Spleen (tissue), 11 donors: ENCODE data around the gene OR52H1. TPM values are rescaled to one million over a fixed set of nuclear protein-coding genes. Genes with fewer than 3 reads are reported as not detected.

Source experiments
- DNase-seq: peaks from one replicate; pipeline ENCODE4 v3.0.0-alpha.2; 2020
- H3K27ac ChIP-seq, 8 donors: fragments of 200-600 bp; sonication (generic) in 7 of 8; 1 replicate in 4 of 8; 2 replicates in 4 of 8; pipeline versions ENCODE4 v1.5.0 to v1.8.0; 2016 to 2021; ENCODE audit warnings: inconsistent platforms in 4 of 8, mild to moderate bottlenecking in 4 of 8, moderate library complexity in 1 of 8
- H3K27me3 ChIP-seq, 7 donors: fragments of 200-600 bp; sonication (generic) in 6 of 7; replicated peaks in 1 of 7; 1 replicate in 4 of 7; 2 replicates in 3 of 7; pipeline versions ENCODE4 v1.5.0 to v1.8.0; 2016 to 2021; ENCODE audit warnings: inconsistent platforms in 3 of 7, mild to moderate bottlenecking in 1 of 7
- H3K36me3 ChIP-seq, 6 donors: fragments of 200-600 bp; sonication (generic) in 5 of 6; 1 replicate in 4 of 6; 2 replicates in 2 of 6; pipeline versions ENCODE4 v1.5.0 to v1.8.0; 2016 to 2021; ENCODE audit warnings: inconsistent platforms in 2 of 6
- H3K4me1 ChIP-seq, 6 donors: fragments of 200-600 bp; sonication (generic) in 5 of 6; 1 replicate in 3 of 6; 2 replicates in 3 of 6; pipeline versions ENCODE4 v1.5.0 to v1.8.0; 2016 to 2021; ENCODE audit warnings: inconsistent platforms in 3 of 6
- H3K4me3 ChIP-seq, 8 donors: fragments of 200-600 bp; sonication (generic) in 7 of 8; 1 replicate in 4 of 8; 2 replicates in 4 of 8; pipeline versions ENCODE4 v1.5.0 to v1.8.0; 2016 to 2021; ENCODE audit warnings: inconsistent platforms in 4 of 8, mild to moderate bottlenecking in 4 of 8, moderate library complexity in 2 of 8
- H3K9me3 ChIP-seq, 8 donors: fragments of 200-600 bp; sonication (generic) in 7 of 8; 1 replicate in 4 of 8; 2 replicates in 4 of 8; pipeline versions ENCODE4 v1.5.0 to v1.8.0; 2016 to 2021; ENCODE audit warnings: inconsistent platforms in 4 of 8
- CTCF ChIP-seq, 11 experiments: fragments of 200-600 bp in 7 of 11; fragments of 450-650 bp in 4 of 11; sonication (generic) in 4 of 11; IDR thresholded peaks in 8 of 11; conservative IDR thresholded peaks in 3 of 11; 1 replicate in 7 of 11; 2 replicates in 4 of 11; pipeline versions ENCODE4 v1.4.0 to v1.8.0; 2016 to 2021; ENCODE audit warnings: antibody characterized with exemption in 11 of 11, inconsistent platforms in 4 of 11, mild to moderate bottlenecking in 1 of 11
- POLR2A ChIP-seq, 3 donors: fragments of 450-650 bp; IDR thresholded peaks; one replicate each; pipeline ENCODE4 v1.5.1; 2017; ENCODE audit warnings: antibody characterized with exemption in 3 of 3, mild to moderate bottlenecking in 1 of 3
- POLR2AphosphoS5 ChIP-seq, 3 donors: sonication (generic); formaldehyde crosslinking; IDR thresholded peaks; one replicate each; pipeline ENCODE4 v1.5.1; 2017; ENCODE audit warnings: antibody characterized with exemption in 3 of 3
- WGBS, 5 donors: extraction: QIAGEN DNeasy Blood & Tissue Kit in 3 of 5; methylation state at CpG; one replicate each; pipeline versions ENCODE4 v1.1.5 to v1.1.7; 2013 to 2018; 5-methylcytosine and 5-hydroxymethylcytosine counted together
- intact Hi-C: fragments of 100-400 bp; cut with DNase I; formaldehyde crosslinking; loops from one replicate; pipeline ENCODE4 v1.15.0; 2023; ENCODE audit warnings: low total_unique reads
- polyA plus RNA-seq, 3 donors: library from polyadenylated mRNA; stranded (reverse); fragments of 200-250 nt; gene quantifications; one replicate each; pipeline ENCODE4 v1.2.1, GENCODE V29; 2013
- total RNA-seq, 7 donors: library from RNA; depleted of rRNA in 3 of 7; stranded (reverse); fragments of >200 nt in 3 of 7; fragmentation: NEBNext Ultra II Directional in 4 of 7; extraction: Animal tissue kit (Norgen Biotek cat#: 25700) in 4 of 7; gene quantifications; one replicate each; pipeline versions ENCODE4 v1.1.0 to v1.2.1, GENCODE V29; 2016 to 2021
- donor health status: healthy with polysubstance abuse.
- donor health status: DM: no; HTN: no; CAD: no; lungs with moderate emphysema.
- donor health status: DM: no; HTN: no; CAD: no.
- donor health status: Bipolar disorder and iron deficiency.
- donor health status: healthy.
- donor health status: DM: no; HTN: no; CAD: no.
- donor health status: DM: yes; HTN: yes; CAD: no.

OR52H1 gene
- total and polyA plus RNA-seq, 10 donors: 0.27 to 3.3 (median 0.80) TPM; not detected in 3

- no peak for DNase-seq
- H3K4me1 ChIP-seq: no peaks in the 10 kb centered on the region
- H3K27ac ChIP-seq: no peak overlapping the region
- no peak overlapping the region for H3K4me3 ChIP-seq
- no peaks in the 10 kb centered on the region for H3K36me3 ChIP-seq
- TF ChIP-seq CTCF (IDR thresholded peaks at IDR 0.05 in 8 of 11, conservative IDR thresholded peaks at IDR 0.05 in 3 of 11) (no peak), POLR2AphosphoS5 (IDR thresholded peaks at IDR 0.05) (no peak), POLR2A (IDR thresholded peaks at IDR 0.05) (no peak)
- intact Hi-C loops: no loop called here
- H3K27me3 ChIP-seq: no peaks in the 10 kb centered on the region
- 61 to 84% (median 68%) methylated on average over 5 of the region's 5 CpGs for WGBS, 5 donors
- no peaks in the 10 kb centered on the region for H3K9me3 ChIP-seq
Observed at GRCh38 chr11:5550440-5551095, 2.2 kb upstream of the OR52H1 start.

GRCh38 chr11:5547982-5548381 lies 358 bp downstream of the OR52H1 start:
- intact Hi-C loops: no loop called here
- TF ChIP-seq CTCF (IDR thresholded peaks at IDR 0.05 in 8 of 11, conservative IDR thresholded peaks at IDR 0.05 in 3 of 11) (no peak), POLR2A (IDR thresholded peaks at IDR 0.05) (no peak), POLR2AphosphoS5 (IDR thresholded peaks at IDR 0.05) (no peak)
- no peaks in the 10 kb centered on the region for H3K27me3 ChIP-seq
- H3K36me3 ChIP-seq: no peaks in the 10 kb centered on the region
- H3K4me1 ChIP-seq: no peaks in the 10 kb centered on the region
- H3K27ac ChIP-seq: no peak overlapping the region
- 81 to 93% (median 86%) methylated on average over 1 of the region's 1 CpG for WGBS, 5 donors
- H3K9me3 ChIP-seq: no peaks in the 10 kb centered on the region
- DNase-seq: no peak
- no peak overlapping the region for H3K4me3 ChIP-seq

- no peak overlapping the region for H3K27ac ChIP-seq
- DNase-seq: no peak
- WGBS, 5 donors: 83 to 94% (median 91%) methylated on average over 3 of the region's 3 CpGs
- no peaks in the 10 kb centered on the region for H3K9me3 ChIP-seq
- no peaks in the 10 kb centered on the region for H3K36me3 ChIP-seq
- no peak overlapping the region for H3K4me3 ChIP-seq
- H3K27me3 ChIP-seq: no peaks in the 10 kb centered on the region
- no peaks in the 10 kb centered on the region for H3K4me1 ChIP-seq
- intact Hi-C loops: no loop called here
- TF ChIP-seq POLR2AphosphoS5 (IDR thresholded peaks at IDR 0.05): no peak
Observed at GRCh38 chr11:5546457-5546856, 1.9 kb downstream of the OR52H1 start.

GRCh38 chr11:5541427-5541826 lies 6.9 kb downstream of the OR52H1 start:
- intact Hi-C loops: no loop called here
- Histone ChIP-seq H3K27ac (no peak overlapping the region), H3K4me1 (no peaks in the 10 kb centered on the region), H3K36me3 (no peaks in the 10 kb centered on the region), H3K9me3 (peaks cover 0 to 7% (median 0%) of the 10 kb centered on the region in 8 donors), H3K27me3 (no peaks in the 10 kb centered on the region), H3K4me3 (no peak overlapping the region)
- no peak for DNase-seq
- 38 to 55% (median 48%) methylated on average over 1 of the region's 1 CpG for WGBS, 5 donors
- TF ChIP-seq POLR2AphosphoS5 (IDR thresholded peaks at IDR 0.05) (no peak), POLR2A (IDR thresholded peaks at IDR 0.05) (no peak)

- H3K4me1 ChIP-seq: no peaks in the 10 kb centered on the region
- H3K27ac ChIP-seq: no peak overlapping the region
- peaks cover 0 to 8% (median 0%) of the 10 kb centered on the region in 8 donors for H3K9me3 ChIP-seq
- no peaks in the 10 kb centered on the region for H3K27me3 ChIP-seq
- H3K4me3 ChIP-seq: no peak overlapping the region
- TF ChIP-seq POLR2A (IDR thresholded peaks at IDR 0.05) (no peak), CTCF (IDR thresholded peaks at IDR 0.05 in 8 of 11, conservative IDR thresholded peaks at IDR 0.05 in 3 of 11) (no peak), POLR2AphosphoS5 (IDR thresholded peaks at IDR 0.05) (no peak)
- H3K36me3 ChIP-seq: no peaks in the 10 kb centered on the region
- DNase-seq: no peak
- intact Hi-C loops: no loop called here
Observed at GRCh38 chr11:5536482-5536881, 11.9 kb downstream of the OR52H1 start.
